HEK293 (cell line): ENCODE results near the gene LIN7C.
A peak's percentile ranks its signal among the peaks of the same experiment; 100 is the strongest.

Source experiments
- CTCF ChIA-PET: fragments of 350-600 bp; formaldehyde crosslinking; extraction: SDS; loops from one replicate; lab custom pipeline; 2021; ENCODE audit warnings: antibody characterized with exemption; lab: Yijun Ruan, JAX
- POLR2A ChIA-PET: fragments of 300-600 bp; formaldehyde crosslinking; extraction: SDS; loops from one replicate; lab custom pipeline; 2020; ENCODE audit warnings: antibody characterized with exemption, inconsistent platforms; lab: Yijun Ruan, JAX
- H3K27ac ChIP-seq: fragments of 200-500 bp; sonication (Bioruptor generic); 2 replicates; pipeline ENCODE4 v1.5.1; 2014; ENCODE audit warnings: low read depth, low read length, control low read depth, inconsistent platforms; ENCODE audit errors: extremely low read depth
- H3K36me3 ChIP-seq, 2 experiments: fragments of 200-500 bp in 1 of 2; sonication (Bioruptor generic) in 1 of 2; 1 replicate in 1 of 2; 2 replicates in 1 of 2; pipeline ENCODE4 v1.5.1; 2014 to 2017; ENCODE audit warnings: inconsistent platforms in 2 of 2, low read length in 2 of 2; ENCODE audit not compliant: control insufficient read depth in 2 of 2, insufficient read depth in 1 of 2
- H3K4me1 ChIP-seq: fragments of 200-500 bp; sonication (Bioruptor generic); 2 replicates; pipeline ENCODE4 v1.5.1; 2014; ENCODE audit warnings: mild to moderate bottlenecking, low read length, inconsistent platforms; ENCODE audit not compliant: control insufficient read depth, insufficient read depth
- H3K4me3 ChIP-seq: 2 replicates; pipeline ENCODE4 v1.5.1; 2011; ENCODE audit warnings: low read depth, mild to moderate bottlenecking, control low read depth, low read length, moderate library complexity
- H3K9me3 ChIP-seq: fragments of 200-500 bp; sonication (Bioruptor generic); 2 replicates; pipeline ENCODE4 v1.5.1; 2014; ENCODE audit warnings: low read depth, low read length, inconsistent platforms; ENCODE audit not compliant: control insufficient read depth, insufficient read depth
- AEBP2 ChIP-seq: fragments of 450-650 bp; formaldehyde crosslinking; IDR thresholded peaks from 2 replicates; pipeline ENCODE4 v1.5.1; 2016; ENCODE audit warnings: missing biosample characterization, missing genetic modification characterization, borderline replicate concordance
- EGR2 ChIP-seq: fragments of 450-650 bp; formaldehyde crosslinking; IDR thresholded peaks from 2 replicates; pipeline ENCODE4 v1.5.1; 2016; ENCODE audit warnings: low read depth, missing biosample characterization, missing genetic modification characterization
- GFI1B ChIP-seq: fragments of 450-650 bp; formaldehyde crosslinking; IDR thresholded peaks from 2 replicates; pipeline ENCODE4 v1.5.1; 2016; ENCODE audit warnings: missing biosample characterization, missing genetic modification characterization
- IKZF3 ChIP-seq: fragments of 450-650 bp; IDR thresholded peaks from 2 replicates; pipeline ENCODE4 v1.5.0; 2018; ENCODE audit warnings: missing biosample characterization, mild to moderate bottlenecking, missing genetic modification characterization, moderate library complexity
- OSR2 ChIP-seq: fragments of 450-650 bp; formaldehyde crosslinking; IDR thresholded peaks from 2 replicates; pipeline ENCODE4 v1.5.1; 2016; ENCODE audit warnings: missing biosample characterization, missing genetic modification characterization
- PRDM1 ChIP-seq: fragments of 450-650 bp; formaldehyde crosslinking; IDR thresholded peaks from 2 replicates; pipeline ENCODE4; 2016; ENCODE audit warnings: missing biosample characterization, missing genetic modification characterization
- ZBTB44 ChIP-seq: fragments of 450-650 bp; IDR thresholded peaks from 2 replicates; pipeline ENCODE4 v1.5.1; 2018; ENCODE audit warnings: missing biosample characterization, mild to moderate bottlenecking, missing genetic modification characterization
- ZFHX2 ChIP-seq: fragments of 450-650 bp; formaldehyde crosslinking; conservative IDR thresholded peaks from 2 replicates; pipeline ENCODE4 v1.5.1; 2016; ENCODE audit warnings: missing biosample characterization, missing genetic modification characterization
- ZFP37 ChIP-seq: fragments of 450-650 bp; formaldehyde crosslinking; IDR thresholded peaks from 2 replicates; pipeline ENCODE4 v1.5.1; 2016; ENCODE audit warnings: missing biosample characterization, missing genetic modification characterization
- ZFP41 ChIP-seq: fragments of 450-650 bp; formaldehyde crosslinking; IDR thresholded peaks from 2 replicates; pipeline ENCODE4 v1.5.1; 2016; ENCODE audit warnings: missing biosample characterization, missing genetic modification characterization, borderline replicate concordance
- ZFP69B ChIP-seq: fragments of 450-650 bp; formaldehyde crosslinking; IDR thresholded peaks from 2 replicates; pipeline ENCODE4 v1.5.1; 2016; ENCODE audit warnings: missing biosample characterization, missing genetic modification characterization
- ZNF174 ChIP-seq: fragments of 450-650 bp; formaldehyde crosslinking; IDR thresholded peaks from 2 replicates; pipeline ENCODE4 v1.5.0; 2017; ENCODE audit warnings: missing biosample characterization, mild to moderate bottlenecking, missing genetic modification characterization
- ZNF214 ChIP-seq: fragments of 450-650 bp; formaldehyde crosslinking; IDR thresholded peaks from 2 replicates; pipeline ENCODE4 v1.5.1; 2017; ENCODE audit warnings: missing biosample characterization, mild to moderate bottlenecking, missing genetic modification characterization, borderline replicate concordance
- ZNF292 ChIP-seq: fragments of 450-650 bp; formaldehyde crosslinking; IDR thresholded peaks from 2 replicates; pipeline ENCODE4 v1.5.1; 2016; ENCODE audit warnings: low read depth, missing biosample characterization, missing genetic modification characterization, borderline replicate concordance
- ZNF311 ChIP-seq: fragments of 450-650 bp; formaldehyde crosslinking; IDR thresholded peaks from 2 replicates; pipeline ENCODE4 v1.5.1; 2017; ENCODE audit warnings: missing biosample characterization, missing genetic modification characterization, borderline replicate concordance
- ZNF37A ChIP-seq: fragments of 450-650 bp; IDR thresholded peaks from 2 replicates; pipeline ENCODE4 v1.5.1; 2018; ENCODE audit warnings: missing biosample characterization, missing genetic modification characterization
- ZNF394 ChIP-seq: fragments of 450-650 bp; formaldehyde crosslinking; IDR thresholded peaks from 2 replicates; pipeline ENCODE4 v1.5.1; 2016; ENCODE audit warnings: missing biosample characterization, missing genetic modification characterization, mild to moderate bottlenecking, moderate library complexity, borderline replicate concordance
- ZNF416 ChIP-seq: fragments of 450-650 bp; formaldehyde crosslinking; IDR thresholded peaks from 2 replicates; pipeline ENCODE4 v1.5.1; 2016; ENCODE audit warnings: missing biosample characterization, missing genetic modification characterization
- ZNF514 ChIP-seq: fragments of 450-650 bp; formaldehyde crosslinking; IDR thresholded peaks from 2 replicates; pipeline ENCODE4 v1.5.1; 2016; ENCODE audit warnings: missing biosample characterization, missing genetic modification characterization
- ZNF621 ChIP-seq: fragments of 450-650 bp; formaldehyde crosslinking; IDR thresholded peaks from 2 replicates; pipeline ENCODE4 v1.5.1; 2017; ENCODE audit warnings: missing biosample characterization, missing genetic modification characterization
- ZNF626 ChIP-seq: fragments of 450-650 bp; sonication (Bioruptor Pico); formaldehyde crosslinking; IDR thresholded peaks from 2 replicates; pipeline ENCODE4 v1.5.1; 2018; ENCODE audit warnings: missing biosample characterization, missing genetic modification characterization, inconsistent platforms
- ZNF654 ChIP-seq: fragments of 450-650 bp; formaldehyde crosslinking; IDR thresholded peaks from 2 replicates; pipeline ENCODE4 v1.5.1; 2016; ENCODE audit warnings: low read depth, missing biosample characterization, missing genetic modification characterization
- ZNF830 ChIP-seq: fragments of 450-650 bp; IDR thresholded peaks from 2 replicates; pipeline ENCODE4 v1.5.0; 2018; ENCODE audit warnings: missing biosample characterization, missing genetic modification characterization, low read depth, mild to moderate bottlenecking, moderate library complexity

The LIN7C gene

GRCh38 chr11:27514076-27514475 lies 7.5 kb upstream of the LIN7C start (continued):
- TF ChIP-seq ZNF416 (tag by site-specific recombination): no peak
- no peak for TF ChIP-seq OSR2 (tag by site-specific recombination)
- TF ChIP-seq ZNF654 (tag by site-specific recombination): no peak
- no peak for TF ChIP-seq GFI1B (tag by site-specific recombination)
- no peak for TF ChIP-seq ZNF292
- no peak for TF ChIP-seq ZFP41 (tag by site-specific recombination)

GRCh38 chr11:27513389-27513788 lies 6.8 kb upstream of the LIN7C start:
- Histone ChIP-seq H3K9me3 (no peaks in the 10 kb centered on the region), H3K4me1 (no peaks in the 10 kb centered on the region), H3K4me3 (no peak overlapping the region), H3K36me3 (no peaks in the 10 kb centered on the region), H3K27ac (no peak overlapping the region)
- POLR2A ChIA-PET: no interaction called here
- CTCF ChIA-PET: interaction anchor here (0.6 to 1.6 kb wide), 3 partner anchors 11 to 628 kb away, joined by 3 to 4 read pairs (median 3); no protein-coding TSS in a partner anchor
- TF ChIP-seq ZNF214 (tag by site-specific recombination) (no peak), ZFHX2 (tag by site-specific recombination) (peak; percentile 27; the same call in 1 of the 2 replicates), EGR2 (tag by site-specific recombination) (peak; percentile 40; the same call in 1 of the 2 replicates)

- H3K4me1 ChIP-seq: no peaks in the 10 kb centered on the region
- TF ChIP-seq ZNF311 (tag by site-specific recombination): no peak
- TF ChIP-seq IKZF3 (tag by site-specific recombination): no peak
- TF ChIP-seq AEBP2 (tag by site-specific recombination): no peak
- TF ChIP-seq PRDM1: no peak
- TF ChIP-seq OSR2 (tag by site-specific recombination): no peak
- TF ChIP-seq ZNF174: no peak
- TF ChIP-seq ZBTB44 (tag by site-specific recombination): no peak
- TF ChIP-seq ZNF514: no peak
- no peak for TF ChIP-seq ZNF626
- no peak for TF ChIP-seq ZFP69B (tag by site-specific recombination)
- no peak for TF ChIP-seq ZNF830 (tag by site-specific recombination)
- no peak for TF ChIP-seq ZNF37A
- TF ChIP-seq ZNF621 (tag by site-specific recombination): no peak
- TF ChIP-seq ZNF394 (tag by site-specific recombination): no peak
- no peak for TF ChIP-seq ZFP37 (tag by site-specific recombination)
- H3K4me3 ChIP-seq: no peak overlapping the region
- H3K27ac ChIP-seq: no peak overlapping the region
- ChIA-PET CTCF (interaction anchor here (0.7 to 1.6 kb wide), 2 partner anchors 13 to 329 kb away, joined by 4 read pairs; no protein-coding TSS in a partner anchor), POLR2A (no interaction called here)
- no peaks in the 10 kb centered on the region for H3K9me3 ChIP-seq
- no peaks in the 10 kb centered on the region for H3K36me3 ChIP-seq
Measured at GRCh38 chr11:27512238-27512637, 5.7 kb upstream of the LIN7C start.
